Endodermal cell (in vitro differentiated cells): Measurements from ENCODE around the gene SESN1. TPM values are rescaled to one million over a fixed set of nuclear protein-coding genes. Genes with fewer than 3 reads are reported as not detected.

ENCODE experiments used
- DNase-seq: peaks from one replicate; pipeline ENCODE4 v3.0.0-alpha.2; 2017
- H3K27ac ChIP-seq: 2 replicates; pipeline ENCODE4 v1.5.1; 2013; ENCODE audit warnings: mild to moderate bottlenecking, low read depth, low read length, moderate library complexity
- H3K27me3 ChIP-seq: 2 replicates; pipeline ENCODE4 v1.6.1; 2013; ENCODE audit warnings: mild to moderate bottlenecking, low read length, moderate library complexity; ENCODE audit not compliant: insufficient read depth, control insufficient read depth, poor library complexity, severe bottlenecking
- H3K36me3 ChIP-seq: 2 replicates; pipeline ENCODE4 v1.7.0; 2013; ENCODE audit warnings: mild to moderate bottlenecking, low read length, moderate library complexity; ENCODE audit not compliant: control insufficient read depth, insufficient read depth
- H3K4me1 ChIP-seq: one replicate; pipeline ENCODE4 v1.7.0; 2013; ENCODE audit warnings: low read length; ENCODE audit not compliant: control insufficient read depth, insufficient read depth
- H3K4me3 ChIP-seq: 2 replicates; pipeline ENCODE4 v1.5.1; 2013; ENCODE audit warnings: mild to moderate bottlenecking, low read length, moderate library complexity
- H3K9ac ChIP-seq: 2 replicates; pipeline ENCODE4 v1.6.1; 2013; ENCODE audit warnings: mild to moderate bottlenecking, low read length, moderate library complexity; ENCODE audit not compliant: poor library complexity, severe bottlenecking; ENCODE audit errors: extremely low read depth
- H3K9me3 ChIP-seq: 2 replicates; pipeline ENCODE4 v1.6.1; 2013; ENCODE audit warnings: mild to moderate bottlenecking, low read length, moderate library complexity; ENCODE audit not compliant: control insufficient read depth
- H3K27ac Mint-ChIP-seq: 2 replicates; pipeline ENCODE4 v1.8.0; 2020; ENCODE audit warnings: mixed read lengths
- H3K27me3 Mint-ChIP-seq: 2 replicates; pipeline ENCODE4 v1.8.0; 2021; ENCODE audit warnings: mild to moderate bottlenecking, mixed read lengths; ENCODE audit not compliant: insufficient read depth
- H3K36me3 Mint-ChIP-seq: 2 replicates; pipeline ENCODE4 v1.8.0; 2020; ENCODE audit warnings: low read depth, mixed read lengths
- H3K4me1 Mint-ChIP-seq: 2 replicates; pipeline ENCODE4 v1.8.0; 2020; ENCODE audit warnings: mixed read lengths
- H3K4me3 Mint-ChIP-seq: 2 replicates; pipeline ENCODE4 v1.8.0; 2020; ENCODE audit warnings: mild to moderate bottlenecking, moderate library complexity, mixed read lengths
- H3K9me3 Mint-ChIP-seq: 2 replicates; pipeline ENCODE4 v1.8.0; 2020; ENCODE audit warnings: mild to moderate bottlenecking, mixed read lengths
- CTCF ChIP-seq: fragments of 200-600 bp; sonication (generic); conservative IDR thresholded peaks from 2 replicates; pipeline ENCODE4 v1.5.0; 2021; ENCODE audit warnings: antibody characterized with exemption, mild to moderate bottlenecking
- WGBS, 2 experiments: methylation state at CpG; one replicate each; pipeline versions ENCODE4 v1.1.5 to v1.1.7; 2013; ENCODE audit warnings: missing lambda C conversion rate in 2 of 2, mixed read lengths in 1 of 2; ENCODE audit not compliant: insufficient coverage in 1 of 2, insufficient read length in 1 of 2; 5-methylcytosine and 5-hydroxymethylcytosine counted together
- total RNA-seq, 2 donors: library from RNA; stranded (reverse); fragmentation: NEBNext Ultra II Directional in 1 of 2; extraction: Animal tissue kit (Norgen Biotek cat#: 25700) in 1 of 2; gene quantifications; 2 replicates in 1 of 2; 3 replicates in 1 of 2; pipeline ENCODE4 v1.2.1, GENCODE V29; 2021

Gene SESN1
- total RNA-seq, 2 donors from 2014 or later = 7.5 to 13.1 TPM

GRCh38 chr6:108958900-108959770, 135.5 kb downstream of the SESN1 start:
- no peak for DNase-seq
- Mint-ChIP-seq H3K4me1 (no peaks in the 10 kb centered on the region), H3K9me3 (no peaks in the 10 kb centered on the region), H3K27me3 (no peaks in the 10 kb centered on the region), H3K36me3 (peaks cover 2% of the 10 kb centered on the region), H3K27ac (no peak overlapping the region), H3K4me3 (no peak overlapping the region)
- 89 to 95% methylated on average over 3 to 8 of the region's 10 CpGs for WGBS, 2 experiments
- Histone ChIP-seq H3K36me3 (no peaks in the 10 kb centered on the region), H3K9me3 (no peaks in the 10 kb centered on the region), H3K4me1 (peaks cover 3% of the 10 kb centered on the region), H3K27ac (no peak overlapping the region), H3K9ac (no peak overlapping the region), H3K27me3 (no peaks in the 10 kb centered on the region), H3K4me3 (no peak overlapping the region)
- TF ChIP-seq CTCF = peak; percentile 25

DNA sequence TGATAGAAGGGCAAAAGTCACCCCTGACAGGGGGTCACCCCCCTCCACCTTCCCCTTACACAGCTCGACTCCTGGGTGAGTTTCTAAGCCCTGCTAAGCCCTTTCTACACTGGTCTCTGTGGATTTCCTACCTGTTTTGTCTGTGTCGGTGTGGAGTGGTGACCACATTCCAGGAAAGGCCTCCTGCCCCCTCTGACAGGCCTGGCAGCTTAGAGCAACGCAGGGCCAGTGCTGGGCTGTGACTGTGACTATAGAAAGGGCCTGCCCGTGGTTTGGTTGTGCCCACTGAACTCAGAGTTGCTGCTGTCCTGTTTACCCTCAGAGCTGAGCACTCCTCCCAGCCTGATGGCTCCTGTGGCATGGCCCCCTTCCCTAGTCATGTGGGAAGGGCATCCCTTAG, 137.4 kb downstream of the SESN1 start:
- peaks cover 3% of the 10 kb centered on the region for H3K4me1 ChIP-seq
- no peaks in the 10 kb centered on the region for H3K27me3 ChIP-seq
- no peak overlapping the region for H3K27ac ChIP-seq
- H3K4me3 ChIP-seq = no peak overlapping the region
- H3K27ac Mint-ChIP-seq = no peak overlapping the region
- no peaks in the 10 kb centered on the region for H3K27me3 Mint-ChIP-seq
- no peak for TF ChIP-seq CTCF
- H3K36me3 ChIP-seq = no peaks in the 10 kb centered on the region
- H3K9ac ChIP-seq = no peak overlapping the region
- H3K4me1 Mint-ChIP-seq = no peaks in the 10 kb centered on the region
- WGBS, 2 experiments = 88% methylated on average over 4 of the region's 4 CpGs; no CpG with 5 or more reads in 1 of the 2 experiments
- DNase-seq = no peak
- no peaks in the 10 kb centered on the region for H3K9me3 Mint-ChIP-seq
- no peaks in the 10 kb centered on the region for H3K36me3 Mint-ChIP-seq
- no peaks in the 10 kb centered on the region for H3K9me3 ChIP-seq
- H3K4me3 Mint-ChIP-seq = no peak overlapping the region

- Histone ChIP-seq H3K4me3 (no peak overlapping the region), H3K9me3 (no peaks in the 10 kb centered on the region), H3K27me3 (no peaks in the 10 kb centered on the region), H3K27ac (no peak overlapping the region), H3K36me3 (no peaks in the 10 kb centered on the region), H3K9ac (no peak overlapping the region), H3K4me1 (peaks cover 3% of the 10 kb centered on the region)
- H3K4me1 Mint-ChIP-seq = no peaks in the 10 kb centered on the region
- TF ChIP-seq CTCF = no peak
- no peaks in the 10 kb centered on the region for H3K9me3 Mint-ChIP-seq
- H3K36me3 Mint-ChIP-seq = no peaks in the 10 kb centered on the region
- no peaks in the 10 kb centered on the region for H3K27me3 Mint-ChIP-seq
- no peak overlapping the region for H3K4me3 Mint-ChIP-seq
- H3K27ac Mint-ChIP-seq = no peak overlapping the region
- DNase-seq = no peak
- 92 to 95% methylated on average over 15 of the region's 15 CpGs for WGBS, 2 experiments
These were observed 139.2 kb downstream of the SESN1 start for GRCh38 chr6:108955329-108955949.
